GM12891 (cell line): Measurements from ENCODE around the gene COA5.

Experiments used
- POLR2A ChIP-seq: IDR thresholded peaks from 2 replicates; pipeline ENCODE4 v1.6.1; 2011; ENCODE audit warnings: low read depth, low read length, control low read depth
- POLR2AphosphoS5 ChIP-seq: IDR thresholded peaks from 2 replicates; pipeline ENCODE4 v1.6.1; 2011; ENCODE audit warnings: low read depth, low read length, control low read depth
- SPI1 ChIP-seq: IDR thresholded peaks from 2 replicates; pipeline ENCODE4 v1.6.1; 2011; ENCODE audit warnings: low read depth, low read length, control low read depth
- TAF1 ChIP-seq: IDR thresholded peaks from 2 replicates; pipeline ENCODE4 v1.6.1; 2011; ENCODE audit warnings: low read depth, low read length, control low read depth

DNA sequence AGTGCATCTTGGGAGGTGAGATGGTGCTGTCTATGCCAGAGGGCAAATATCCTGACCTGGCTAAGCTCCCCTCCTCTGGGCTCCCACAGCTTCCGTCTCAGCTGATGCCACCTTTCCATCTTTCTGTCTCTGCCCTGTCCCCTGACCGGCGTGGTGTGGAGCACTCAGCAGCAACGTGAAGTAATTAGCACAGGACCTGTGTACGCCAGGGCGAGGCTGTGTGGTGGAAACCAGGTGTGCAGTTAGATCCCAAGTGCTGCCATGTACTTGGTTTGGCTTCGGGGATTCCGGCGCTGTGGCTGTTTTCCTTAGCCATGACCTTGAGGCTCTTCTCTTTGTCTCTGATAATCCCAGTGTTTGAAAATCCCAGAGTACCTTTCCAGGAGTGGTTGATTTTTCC is 36.5 kb downstream of the COA5 start:
- TF ChIP-seq POLR2A (no peak), POLR2AphosphoS5 (no peak), TAF1 (no peak), SPI1 (no peak)
